Measurements from ENCODE around the gene PRR5L.

PRR5L gene

GRCh38 chr11:36361472-36361871 lies 65.4 kb downstream of the PRR5L start:
- DNase-seq = no peak

GRCh38 chr11:36361901-36362391 lies 65.9 kb downstream of the PRR5L start:
- no peak for DNase-seq

- no peak for DNase-seq
These were observed 66.8 kb downstream of the PRR5L start for GRCh38 chr11:36362902-36363301.

- no peak for DNase-seq
These were observed 67.5 kb downstream of the PRR5L start for GRCh38 chr11:36363361-36364268.

GRCh38 chr11:36364551-36365325 lies 68.7 kb downstream of the PRR5L start:
- DNase-seq = no peak

- DNase-seq = no peak
These were observed 69.8 kb downstream of the PRR5L start for GRCh38 chr11:36365907-36366306.

- no peak for DNase-seq
These were observed 72.0 kb downstream of the PRR5L start for GRCh38 chr11:36367806-36368680.

- no peak for DNase-seq
These were observed 75.1 kb downstream of the PRR5L start for GRCh38 chr11:36371181-36371580.

- no peak for DNase-seq
These were observed 75.5 kb downstream of the PRR5L start for GRCh38 chr11:36371590-36371989.

- no peak for DNase-seq
These were observed 76.1 kb downstream of the PRR5L start for GRCh38 chr11:36372101-36372771.

GRCh38 chr11:36373016-36374010 lies 77.2 kb downstream of the PRR5L start:
- DNase-seq = no peak

- DNase-seq = no peak
These were observed 78.6 kb downstream of the PRR5L start for GRCh38 chr11:36374726-36375125.

GRCh38 chr11:36375353-36376008 lies 79.4 kb downstream of the PRR5L start:
- DNase-seq = no peak

GRCh38 chr11:36376009-36376887 lies 80.2 kb downstream of the PRR5L start:
- no peak for DNase-seq

- no peak for DNase-seq
These were observed 81.0 kb downstream of the PRR5L start for GRCh38 chr11:36376888-36377758.

- DNase-seq = no peak
These were observed 81.9 kb downstream of the PRR5L start for GRCh38 chr11:36377759-36378564.

- no peak for DNase-seq
These were observed 83.6 kb downstream of the PRR5L start for GRCh38 chr11:36379653-36380052.
